Activated CD4-positive, alpha-beta T cell treated with anti-CD3 and anti-CD28 coated beads, Interleukin-2, Interleukin-4, amounts not matched to agents 100 ng/mL and 50 ng/mL, durations not matched to agents 16 hours and 8 hours (primary cell): ENCODE measurements around the gene MSN.
"Not testable (repeated sequence)": the region's sequence is repeated elsewhere in the genome, so short reads cannot be mapped to it uniquely, and the experiment has no call there.

Experiments
- DNase-seq: peaks from one replicate; pipeline ENCODE4 v3.0.0-alpha.2; 2020; ENCODE audit warnings: low spot score

The MSN gene

DNA sequence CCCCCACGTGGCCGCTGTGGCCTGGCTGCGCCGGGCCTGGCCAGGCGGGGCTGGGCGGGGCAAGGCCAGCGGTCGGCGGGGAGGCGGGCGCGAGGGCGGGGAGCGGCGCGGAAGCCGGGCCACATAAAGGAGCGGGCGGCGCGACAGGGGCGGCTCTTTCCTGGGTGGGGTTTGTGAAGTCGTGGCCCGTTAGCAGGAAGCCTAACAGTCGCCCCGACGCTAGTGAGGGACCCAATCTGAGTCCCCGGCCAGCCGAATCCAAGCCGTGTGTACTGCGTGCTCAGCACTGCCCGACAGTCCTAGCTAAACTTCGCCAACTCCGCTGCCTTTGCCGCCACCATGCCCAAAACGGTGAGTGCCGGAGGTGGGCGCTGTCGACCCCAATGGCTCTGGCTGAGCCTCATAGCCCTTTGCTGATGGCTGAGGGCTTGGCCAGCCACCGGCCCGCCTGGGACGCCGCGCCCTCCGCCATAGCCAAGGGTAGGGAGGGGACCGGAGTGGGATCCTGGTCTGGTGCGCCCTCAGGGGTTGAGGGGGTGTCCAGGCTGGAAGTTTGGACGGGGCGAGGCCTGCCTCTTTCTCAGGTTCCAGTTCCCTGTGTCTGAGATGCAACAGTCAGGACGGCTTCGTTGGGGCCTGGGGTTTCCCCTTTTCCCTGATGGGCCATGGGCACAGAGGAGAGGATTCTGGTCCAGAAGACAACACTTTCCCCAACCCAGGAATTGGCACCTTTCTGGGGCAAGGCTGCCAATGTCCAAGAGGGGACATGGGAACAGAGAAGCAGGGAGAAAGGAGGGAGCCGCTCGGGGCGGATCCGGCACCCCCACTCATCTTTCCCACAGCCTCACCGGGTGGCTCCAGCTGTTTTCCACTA lies at the start of gene MSN:
Gene MSN, plus strand, starts transcription at position 152 of the 874 bp plus-strand sequence. Its CDS starts 188 bp downstream, at position 340.
- DNase-seq = peak; percentile 76

DNA sequence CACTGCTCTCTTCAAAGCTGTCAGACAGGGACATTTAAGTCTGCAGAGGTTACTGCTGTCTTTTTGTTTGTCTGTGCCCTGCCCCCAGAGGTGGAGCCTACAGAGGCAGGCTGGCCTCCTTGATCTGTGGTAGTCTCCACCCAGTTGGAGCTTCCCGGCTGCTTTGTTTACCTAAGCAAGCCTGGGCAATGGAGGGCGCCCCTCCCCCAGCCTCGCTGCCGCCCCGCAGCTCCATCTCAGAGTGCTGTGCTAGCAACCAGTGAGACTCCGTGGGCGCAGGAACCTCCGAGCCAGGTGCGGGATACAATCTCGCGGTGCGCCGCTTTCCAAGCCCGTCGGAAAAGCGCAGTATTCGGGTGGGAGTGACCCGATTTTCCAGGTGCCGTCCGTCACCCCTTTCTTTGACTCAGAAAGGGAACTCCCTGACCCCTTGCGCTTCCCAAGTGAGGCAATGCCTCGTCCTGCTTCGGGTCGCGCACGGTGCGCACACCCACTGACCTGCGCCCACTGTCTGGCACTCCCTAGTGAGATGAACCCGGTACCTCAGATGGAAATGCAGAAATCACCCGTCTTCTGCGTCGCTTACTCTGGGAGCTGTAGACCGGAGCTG lies 47.3 kb upstream of the MSN start:
- not testable (repeated sequence) for DNase-seq

DNA sequence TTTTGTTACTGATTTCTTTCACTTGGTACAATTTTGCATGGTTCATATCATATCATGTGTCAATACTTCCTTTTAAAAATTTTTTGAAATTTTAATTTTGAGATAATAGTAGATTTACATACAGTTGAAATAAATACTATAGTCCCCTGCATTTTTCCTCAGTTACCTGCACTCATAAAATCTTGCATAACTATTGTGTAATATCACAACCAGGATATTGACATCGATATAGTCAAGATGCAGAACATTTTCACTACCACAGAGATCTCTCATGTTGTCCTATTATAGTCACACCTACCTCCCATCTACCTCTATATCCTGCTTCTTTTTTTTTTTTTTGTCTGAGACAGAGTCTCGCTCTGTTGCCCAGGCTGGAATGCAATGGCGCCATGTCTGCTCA lies 36.7 kb upstream of the MSN start:
- DNase-seq = no peak

DNA sequence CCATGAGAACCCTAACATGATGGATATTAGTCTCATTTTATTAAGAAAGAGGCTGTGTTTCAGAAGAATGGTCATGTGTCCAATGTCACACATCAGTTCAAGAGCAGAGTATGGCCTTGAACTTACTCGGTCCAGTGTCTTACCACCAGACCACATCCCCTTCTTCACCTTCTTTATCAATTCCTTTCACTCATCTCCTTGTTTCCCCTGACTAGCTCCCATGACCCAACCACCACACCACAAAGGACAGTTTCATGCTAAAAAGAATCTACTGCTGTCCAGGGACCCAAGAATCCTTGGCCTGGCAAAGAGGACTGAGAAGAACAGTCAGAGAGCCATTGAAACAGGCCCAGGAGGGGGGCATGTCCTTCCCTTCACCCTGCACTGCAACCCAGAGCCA lies 33.6 kb upstream of the MSN start:
- DNase-seq = no peak

DNA sequence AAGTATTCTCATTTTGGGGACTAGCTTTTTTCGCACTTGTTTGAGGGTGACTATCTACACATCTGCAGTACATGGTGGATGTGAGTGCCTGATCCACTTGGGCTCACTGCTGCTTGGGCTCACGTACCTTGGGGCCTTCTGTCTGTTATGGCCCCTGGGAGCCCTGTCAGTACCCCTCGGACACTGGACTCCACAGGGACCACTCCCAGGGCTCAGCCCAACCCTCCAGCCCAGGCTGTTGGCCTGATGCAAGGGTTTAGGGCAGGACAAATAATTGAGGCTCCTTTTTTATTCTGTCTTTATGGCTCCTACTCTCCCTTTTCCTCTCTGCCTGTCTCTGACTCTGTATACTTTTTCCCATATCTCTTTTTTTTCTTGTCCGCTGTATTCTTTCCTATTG lies 32.7 kb upstream of the MSN start:
- no peak for DNase-seq

DNA sequence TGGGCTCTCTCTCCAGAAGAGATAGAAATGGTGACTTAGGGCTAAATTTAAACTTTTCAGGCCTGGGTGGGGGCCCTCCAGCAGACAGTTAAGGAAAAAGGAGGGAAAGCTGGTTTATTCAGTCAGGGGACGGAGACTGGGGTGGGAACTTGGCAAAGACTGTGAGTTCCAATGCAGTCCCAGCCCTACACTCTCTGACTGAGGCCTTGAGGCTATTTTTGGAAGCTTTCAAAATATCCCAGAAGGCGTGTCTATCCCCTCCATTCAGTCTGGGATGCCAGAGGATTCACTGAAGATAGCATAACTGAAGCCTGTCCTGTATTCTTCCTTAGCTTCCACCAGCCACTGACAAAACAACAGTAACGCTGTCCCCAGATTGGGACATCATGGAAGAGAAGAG lies 32.1 kb upstream of the MSN start:
- no peak for DNase-seq

DNA sequence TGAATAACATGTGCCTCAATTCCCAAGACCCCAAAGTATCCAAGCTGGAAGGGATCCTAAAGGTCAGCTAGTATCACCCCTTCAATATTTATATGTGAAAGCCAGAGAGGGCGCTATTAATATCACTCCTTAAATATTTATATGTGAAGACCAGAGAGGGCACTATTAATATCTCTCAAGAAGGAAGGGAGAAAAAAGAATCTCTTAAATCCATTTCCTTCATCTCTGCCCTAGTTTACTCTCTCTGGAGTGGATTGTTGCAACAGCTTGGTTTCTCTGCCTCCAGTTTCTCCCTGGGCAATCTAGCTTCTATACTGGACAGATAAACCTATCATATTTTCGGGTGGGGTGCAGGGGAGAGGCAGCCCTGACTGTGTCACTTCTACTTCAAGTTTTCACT lies 31.6 kb upstream of the MSN start:
- DNase-seq = no peak

DNA sequence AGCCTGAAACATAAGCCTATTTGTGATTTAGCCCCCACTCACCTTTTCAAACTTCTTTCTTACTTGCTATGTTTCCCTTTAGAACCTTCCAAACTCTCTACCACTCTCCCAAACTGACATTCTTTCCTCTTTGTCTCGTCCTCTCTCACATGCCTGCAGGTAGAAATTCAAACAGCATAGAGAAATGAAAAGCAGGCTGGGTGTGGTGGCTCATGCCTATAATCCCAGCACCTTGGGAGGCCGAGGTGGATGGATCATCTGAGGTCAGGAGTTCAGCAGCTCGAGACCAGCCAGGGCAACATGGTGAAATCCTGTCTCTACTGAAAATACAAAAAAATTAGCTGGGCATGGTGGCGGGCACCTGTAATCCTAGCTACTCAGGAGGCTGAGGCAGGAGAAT lies 31.2 kb upstream of the MSN start:
- not testable (repeated sequence) for DNase-seq

DNA sequence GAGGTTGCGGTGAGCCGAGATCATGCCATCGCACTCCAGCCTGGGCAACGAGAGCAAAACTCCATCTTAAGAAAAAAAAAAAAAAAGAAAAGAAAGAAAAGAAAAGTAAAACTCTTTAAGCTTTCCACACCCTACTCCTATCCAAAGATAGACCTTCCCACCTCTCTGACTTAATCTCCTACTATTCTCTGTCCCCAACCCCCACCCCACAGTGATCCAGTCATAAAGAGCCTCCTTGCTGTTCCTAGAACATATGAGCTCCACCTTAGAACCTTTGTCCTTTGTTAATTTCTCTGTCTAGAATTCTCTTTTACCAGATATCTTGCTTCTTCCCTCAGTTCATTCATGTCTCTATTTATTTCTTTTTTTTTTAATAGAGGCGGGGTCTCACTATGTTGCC lies 30.1 kb upstream of the MSN start:
- DNase-seq = no peak

DNA sequence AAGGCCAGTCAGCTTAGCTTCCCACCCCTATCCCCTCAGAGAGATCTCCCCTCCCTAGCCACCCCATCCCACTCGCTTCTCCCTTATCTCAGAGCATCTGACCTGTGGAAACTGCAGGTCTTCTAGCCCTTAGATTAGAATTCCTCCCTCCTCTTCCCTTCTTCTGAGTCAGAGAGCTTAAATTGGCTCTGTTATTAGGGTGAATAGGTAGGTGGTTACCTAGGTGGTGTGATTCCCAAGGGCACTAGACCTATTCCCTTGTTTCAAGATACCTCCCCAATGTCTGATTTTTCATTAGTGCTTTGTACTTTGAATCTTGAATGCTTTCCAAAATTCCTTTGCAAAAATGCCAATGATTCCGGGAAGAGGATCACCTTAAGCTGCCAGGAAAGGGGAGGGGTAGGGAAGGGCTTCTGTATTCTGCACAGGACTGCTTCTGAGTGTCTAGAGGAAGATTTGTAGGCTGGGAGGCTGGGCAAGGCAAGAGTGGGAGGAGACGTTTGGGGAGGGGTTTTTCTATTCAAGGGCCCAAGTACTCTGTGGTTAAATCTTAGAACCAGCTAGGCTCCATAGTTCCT lies 24.5 kb upstream of the MSN start:
- no peak for DNase-seq

DNA sequence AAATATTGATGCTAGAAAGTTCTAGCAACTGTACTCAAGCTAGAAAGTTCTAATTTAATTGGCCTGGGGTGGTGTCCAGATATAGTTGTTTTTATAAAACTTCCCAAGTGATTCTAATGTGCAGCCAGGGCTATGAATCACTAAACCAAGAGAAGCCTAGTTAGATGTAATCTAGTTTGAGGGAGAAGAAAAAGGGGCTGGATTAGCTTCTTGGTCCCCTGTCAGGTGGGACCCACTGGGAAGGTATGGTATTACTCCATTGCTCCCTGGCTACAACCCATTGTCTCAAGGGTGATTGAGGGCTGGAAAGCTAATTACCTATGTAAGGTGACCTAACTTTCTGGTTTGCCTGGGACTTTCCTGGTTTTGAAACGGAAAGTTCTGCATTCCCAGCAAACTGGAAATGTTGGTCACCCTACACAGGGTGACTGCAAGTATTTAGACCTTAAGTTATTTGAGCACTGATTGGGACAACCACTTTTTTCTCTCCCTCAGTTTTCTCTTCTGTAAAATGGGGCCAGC lies 23.9 kb upstream of the MSN start:
- DNase-seq = no peak

DNA sequence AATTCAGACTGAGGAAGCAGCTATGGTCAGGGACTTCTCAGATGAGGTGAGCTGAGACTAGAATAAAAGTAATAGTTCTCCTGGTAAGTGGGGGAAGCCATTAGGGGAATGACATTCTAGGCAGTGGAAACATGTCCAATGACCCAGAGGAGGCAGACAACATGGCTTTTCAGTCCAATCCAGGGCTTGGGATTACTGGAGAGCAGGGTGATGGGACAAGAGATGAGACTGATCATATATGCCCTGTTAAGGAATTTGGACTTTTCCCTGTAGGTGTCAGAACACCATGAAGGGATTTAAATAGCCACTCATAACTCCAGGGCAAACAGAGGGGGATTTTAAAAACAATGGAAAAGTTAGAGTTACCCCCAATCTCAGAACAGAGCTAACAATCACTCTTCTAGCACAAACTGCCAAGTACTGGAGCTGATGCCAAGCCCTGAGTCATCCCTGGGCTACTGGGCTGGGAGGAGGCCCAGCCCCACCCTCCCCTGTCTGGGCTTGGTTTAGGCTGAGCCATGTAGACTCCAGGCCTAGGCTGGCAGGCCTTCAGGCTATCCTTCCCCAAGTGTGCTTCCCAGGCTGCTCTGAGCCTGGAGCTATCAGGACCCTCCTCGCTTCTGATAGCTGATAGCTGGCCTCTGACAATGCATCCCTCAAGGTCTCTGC lies 22.7 kb upstream of the MSN start:
- DNase-seq = no peak

DNA sequence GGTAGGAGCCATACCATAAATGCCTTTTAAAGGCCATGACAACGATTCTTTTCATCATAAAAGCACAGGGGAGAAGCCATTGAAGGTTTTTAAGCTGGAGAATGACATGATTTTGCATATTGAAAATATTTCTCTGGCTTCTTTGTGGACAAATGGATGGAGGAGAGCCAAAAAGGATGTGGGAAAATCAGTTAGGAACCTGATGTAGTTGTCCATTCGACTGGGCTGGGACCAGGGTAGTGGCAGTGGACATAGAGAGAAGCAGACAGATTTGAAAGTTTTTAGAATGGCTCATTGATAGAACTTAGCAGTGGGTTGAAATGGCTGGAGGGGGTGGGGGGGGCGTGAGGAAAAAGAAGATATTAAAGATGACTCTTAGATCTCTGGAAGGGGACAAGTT lies 19.7 kb upstream of the MSN start:
- DNase-seq = no peak

DNA sequence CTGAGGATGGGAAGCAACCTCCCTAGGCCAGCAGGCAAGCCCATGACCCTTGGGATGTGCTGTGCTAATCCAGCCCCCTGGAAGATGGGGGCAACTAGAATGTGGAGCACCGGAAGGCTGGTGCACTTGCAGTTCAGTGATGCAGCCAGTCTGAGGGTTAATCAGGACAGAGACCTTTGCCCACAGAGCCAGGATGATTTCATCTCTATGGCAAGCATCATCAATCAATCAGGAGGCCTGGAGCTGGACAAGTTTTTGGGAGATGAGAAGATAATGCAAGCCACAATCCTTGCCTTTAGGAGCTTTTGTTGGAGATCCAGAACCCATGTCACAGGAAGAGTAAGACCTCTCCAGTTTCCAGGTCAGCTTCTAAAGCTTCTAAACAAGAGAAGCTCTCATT lies 15.4 kb upstream of the MSN start:
- no peak for DNase-seq

DNA sequence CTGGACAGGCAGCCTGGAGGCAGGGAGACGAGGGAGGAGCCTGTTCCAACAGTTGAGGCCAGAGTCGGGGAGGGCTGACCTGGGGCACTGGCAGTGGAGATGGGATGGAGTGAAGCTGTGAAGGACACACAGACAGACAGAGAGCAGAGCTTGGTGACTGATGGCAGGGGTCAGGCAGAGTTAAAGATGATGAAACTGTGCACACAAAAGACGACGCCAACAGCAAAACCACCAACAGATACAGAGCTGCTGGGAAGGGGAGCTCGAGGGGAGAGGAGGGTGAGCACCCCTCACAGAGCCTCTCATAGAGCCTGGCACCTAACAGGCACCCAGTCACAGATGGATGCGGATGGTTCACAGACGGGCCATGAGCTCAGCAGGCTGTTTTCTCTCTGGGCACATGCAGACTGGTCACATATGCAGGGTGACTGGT lies 10.4 kb upstream of the MSN start:
- DNase-seq = not testable (repeated sequence)

DNA sequence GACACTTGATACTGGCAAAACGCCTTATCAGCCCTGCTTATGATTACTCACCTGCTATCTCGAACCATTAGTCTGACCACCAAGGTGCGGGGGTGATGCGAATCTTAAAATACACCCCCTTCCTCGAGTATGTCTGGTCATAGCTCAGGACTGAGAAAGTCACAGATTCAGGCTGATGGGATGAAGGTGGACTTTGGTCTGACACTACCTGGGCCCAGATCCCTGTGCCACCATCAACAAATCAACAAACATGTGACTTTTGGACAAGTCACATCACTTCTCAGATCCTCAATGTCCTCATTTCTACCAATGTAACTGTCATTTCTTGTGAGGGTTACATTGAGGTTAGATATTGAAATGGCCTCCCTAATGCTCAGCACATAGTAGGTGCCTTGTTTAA lies 9.8 kb upstream of the MSN start:
- DNase-seq = no peak

DNA sequence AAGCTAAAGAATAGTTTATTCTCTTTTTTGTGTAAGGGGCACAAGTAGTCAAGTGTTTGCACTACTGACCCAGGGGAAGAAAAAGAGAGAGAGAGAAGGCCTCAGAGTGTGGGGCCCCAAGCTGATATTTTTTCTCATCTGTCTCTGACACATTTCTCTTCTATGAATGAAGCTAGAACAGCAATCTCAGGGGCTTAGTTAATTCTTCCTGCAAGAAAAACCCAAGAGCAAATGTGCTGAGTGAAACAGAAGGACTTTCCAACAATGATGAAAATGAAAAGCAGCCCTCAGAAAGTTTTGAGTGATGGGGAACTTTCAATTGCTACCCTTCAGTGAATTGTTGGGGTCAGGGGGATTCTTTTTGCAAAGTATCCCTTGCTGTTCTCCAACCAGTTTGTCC lies 9.2 kb upstream of the MSN start:
- DNase-seq = no peak

DNA sequence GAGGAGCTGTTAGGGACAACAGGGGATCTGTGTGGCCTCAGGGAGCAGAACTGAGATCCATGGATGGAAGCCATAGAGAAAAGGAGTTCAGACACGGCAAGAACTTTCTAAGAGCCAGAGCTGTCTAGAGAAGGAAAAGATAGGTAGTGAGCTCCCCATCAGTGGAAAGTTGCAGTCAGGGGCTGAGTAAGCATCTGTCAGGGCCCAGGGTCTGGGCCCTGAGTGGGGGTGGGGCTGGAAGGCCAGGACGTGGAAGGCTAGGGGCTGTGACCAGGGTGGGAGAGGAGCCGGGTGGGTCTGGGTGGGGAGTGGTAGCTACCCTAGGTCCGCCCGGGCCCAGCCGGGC lies 324 bp upstream of the MSN start:
- no peak for DNase-seq

DNA sequence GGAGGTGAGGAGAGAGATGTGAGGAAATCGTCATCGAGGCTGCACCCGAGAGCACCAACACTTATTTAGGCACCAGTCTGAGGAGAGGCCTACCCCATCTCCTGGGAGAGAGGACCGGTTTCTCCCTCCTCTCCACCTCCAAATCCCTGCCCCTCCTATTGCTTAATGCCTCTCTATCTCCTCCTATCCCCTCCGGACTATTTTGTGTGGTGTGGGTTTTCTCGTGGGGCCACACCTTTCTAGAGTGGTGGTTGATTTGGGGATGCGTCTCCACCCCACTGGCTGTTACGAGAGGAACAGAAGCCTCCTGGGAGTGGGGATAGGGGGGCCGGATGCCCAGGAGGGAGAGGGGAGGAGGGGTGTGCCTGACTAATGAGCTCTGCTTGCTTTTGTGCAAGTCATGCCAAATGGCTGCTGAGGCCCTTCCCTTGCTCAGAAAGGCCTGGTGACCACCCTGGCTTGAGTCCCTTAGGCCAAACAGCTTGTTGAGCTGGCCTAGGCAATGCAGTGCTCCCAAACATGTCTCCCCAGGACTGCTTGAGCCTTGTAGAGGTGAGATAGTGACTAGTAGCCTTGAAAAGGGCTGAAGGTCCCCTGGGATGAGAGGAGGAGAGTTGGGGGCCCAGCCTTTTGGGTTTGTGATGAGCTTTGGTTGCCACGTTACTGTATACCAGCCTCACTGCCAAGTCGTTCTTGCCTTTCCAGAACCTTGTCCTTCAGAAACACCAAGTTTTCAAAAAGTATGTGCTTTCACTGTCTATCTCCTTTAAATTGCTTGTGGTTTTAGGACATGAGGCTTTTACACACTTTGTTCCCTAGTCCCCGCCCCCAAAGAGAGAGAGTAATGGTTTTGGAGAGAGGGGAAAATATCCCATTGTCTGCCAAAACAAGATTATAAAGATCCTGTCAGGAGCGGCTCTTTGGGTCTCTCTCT lies 1.2 kb downstream of the MSN start:
- peak; percentile 56 for DNase-seq

DNA sequence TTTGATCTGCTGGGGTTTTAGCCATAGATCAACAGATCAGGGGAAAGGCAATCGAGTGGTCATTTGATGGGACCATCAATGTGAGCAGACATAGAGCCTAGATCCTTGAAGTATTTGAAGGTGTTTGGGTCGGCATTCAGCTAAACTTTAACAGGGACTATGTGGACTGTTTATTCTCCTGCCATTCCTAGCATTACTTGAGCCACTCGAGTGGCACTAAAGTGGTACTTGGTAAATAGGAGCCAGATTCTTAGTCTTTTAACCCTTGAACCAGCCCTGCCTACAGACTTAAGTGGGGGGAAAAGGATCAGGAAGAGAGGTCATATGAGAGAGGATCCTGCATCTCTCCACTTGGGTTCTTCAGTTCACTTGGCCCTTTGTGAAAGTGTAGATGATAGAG lies 3.8 kb downstream of the MSN start:
- DNase-seq = no peak

DNA sequence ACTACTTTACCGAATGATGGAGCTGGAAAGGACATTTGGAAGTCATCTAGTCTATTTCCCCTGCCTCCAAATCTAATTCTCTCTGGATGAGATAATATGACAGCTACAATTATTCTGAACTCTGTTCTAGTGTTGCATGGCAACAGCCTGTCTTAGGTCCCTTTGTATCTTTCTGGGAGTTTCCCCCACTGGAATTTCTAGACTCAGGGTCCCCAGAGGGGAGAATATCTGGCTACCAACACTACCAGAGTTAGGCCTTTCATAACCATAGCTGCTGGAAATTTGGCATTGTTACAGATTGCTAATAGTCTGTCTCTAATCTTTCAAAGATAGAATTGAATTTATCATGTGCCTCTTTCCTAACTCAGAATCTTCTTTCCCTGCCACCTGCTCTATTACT lies 4.5 kb downstream of the MSN start:
- no peak for DNase-seq

DNA sequence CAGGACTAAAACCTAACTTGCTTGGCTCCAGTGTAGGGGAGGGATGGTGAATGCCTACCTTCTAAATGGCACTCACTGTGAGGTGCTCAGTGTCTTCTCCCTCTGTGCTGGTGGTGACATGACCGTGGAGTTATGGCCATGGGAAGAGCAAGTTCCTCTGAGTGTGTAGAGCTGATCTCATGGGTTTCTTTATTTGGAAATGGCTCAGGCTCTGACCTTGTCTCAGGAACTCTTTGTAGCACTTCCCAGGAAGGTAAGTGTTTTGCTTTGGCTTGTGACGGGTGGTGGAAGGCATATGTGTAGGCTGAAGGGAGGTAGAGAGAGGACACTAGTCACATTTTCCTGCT lies 6.4 kb downstream of the MSN start:
- no peak for DNase-seq
